ENCODE measurements around the gene CEACAM16. TPM values are rescaled to one million over a fixed set of nuclear protein-coding genes. Genes with fewer than 3 reads are reported as not detected.

Gene CEACAM16
- total RNA-seq, 4 donors from 2014 or later: not detected

GRCh38 chr19:44729516-44730033, 30.6 kb downstream of the CEACAM16 start:
- Histone ChIP-seq H3K4me3 (no peak overlapping the region), H3K27ac (no peak overlapping the region), H3K27me3 (no peaks in the 10 kb centered on the region), H3K9me3 (no peaks in the 10 kb centered on the region), H3K4me1 (peaks cover 4 to 7% of the 10 kb centered on the region in 2 donors), H3K36me3 (no peaks in the 10 kb centered on the region)
- ATAC-seq: no peak
- intact Hi-C loops (cut with DNase I; ENCODE audit: low total_unique reads) (no loop called here), in situ Hi-C loops (cut with MboI; ENCODE audit: low sequenced_read_pairs in 4 of 4) (no loop called here)
- no peak for DNase-seq
- no peak for TF ChIP-seq POLR2A (IDR thresholded peaks at IDR 0.05)
- TF ChIP-seq, protein P1, sequence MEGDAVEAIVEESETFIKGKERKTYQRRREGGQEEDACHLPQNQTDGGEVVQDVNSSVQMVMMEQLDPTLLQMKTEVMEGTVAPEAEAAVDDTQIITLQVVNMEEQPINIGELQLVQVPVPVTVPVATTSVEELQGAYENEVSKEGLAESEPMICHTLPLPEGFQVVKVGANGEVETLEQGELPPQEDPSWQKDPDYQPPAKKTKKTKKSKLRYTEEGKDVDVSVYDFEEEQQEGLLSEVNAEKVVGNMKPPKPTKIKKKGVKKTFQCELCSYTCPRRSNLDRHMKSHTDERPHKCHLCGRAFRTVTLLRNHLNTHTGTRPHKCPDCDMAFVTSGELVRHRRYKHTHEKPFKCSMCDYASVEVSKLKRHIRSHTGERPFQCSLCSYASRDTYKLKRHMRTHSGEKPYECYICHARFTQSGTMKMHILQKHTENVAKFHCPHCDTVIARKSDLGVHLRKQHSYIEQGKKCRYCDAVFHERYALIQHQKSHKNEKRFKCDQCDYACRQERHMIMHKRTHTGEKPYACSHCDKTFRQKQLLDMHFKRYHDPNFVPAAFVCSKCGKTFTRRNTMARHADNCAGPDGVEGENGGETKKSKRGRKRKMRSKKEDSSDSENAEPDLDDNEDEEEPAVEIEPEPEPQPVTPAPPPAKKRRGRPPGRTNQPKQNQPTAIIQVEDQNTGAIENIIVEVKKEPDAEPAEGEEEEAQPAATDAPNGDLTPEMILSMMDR (IDR thresholded peaks at IDR 0.05 in 4 of 5, conservative IDR thresholded peaks at IDR 0.05 in 1 of 5): no peak

- intact Hi-C loops (cut with DNase I; ENCODE audit: low total_unique reads) (no loop called here), in situ Hi-C loops (cut with MboI; ENCODE audit: low sequenced_read_pairs in 4 of 4) (no loop called here)
- TF ChIP-seq, protein P1 (IDR thresholded peaks at IDR 0.05 in 4 of 5, conservative IDR thresholded peaks at IDR 0.05 in 1 of 5): no peak
- TF ChIP-seq POLR2A (IDR thresholded peaks at IDR 0.05): no peak
- H3K36me3 ChIP-seq: no peaks in the 10 kb centered on the region
- no peaks in the 10 kb centered on the region for H3K27me3 ChIP-seq
- DNase-seq (no peak), ATAC-seq (no peak)
- H3K9me3 ChIP-seq: no peaks in the 10 kb centered on the region
- no peaks in the 10 kb centered on the region for H3K4me1 ChIP-seq
- no peak overlapping the region for H3K27ac ChIP-seq
- H3K4me3 ChIP-seq: no peak overlapping the region
Measured at GRCh38 chr19:44731081-44731480, 32.1 kb downstream of the CEACAM16 start.

DNA sequence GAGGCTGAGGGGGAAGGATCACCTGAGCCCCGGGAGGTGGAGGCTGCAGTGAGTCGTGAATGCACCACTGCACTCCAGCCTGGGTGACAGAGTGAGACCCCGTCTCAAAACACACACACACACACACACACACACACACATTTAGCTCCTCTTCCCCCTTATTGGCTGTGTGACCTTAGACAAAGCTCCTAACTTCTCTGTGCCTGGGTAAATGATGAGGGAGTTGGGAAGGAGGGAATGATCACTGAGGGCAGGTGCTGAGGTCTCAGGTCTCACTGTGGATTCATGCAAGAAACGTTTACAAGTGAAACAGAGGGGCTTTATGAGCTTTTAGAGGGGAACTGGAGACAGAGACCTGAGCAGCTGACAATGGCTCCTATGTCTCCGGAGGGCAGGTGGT, 32.7 kb downstream of the CEACAM16 start:
- Histone ChIP-seq H3K36me3 (no peaks in the 10 kb centered on the region), H3K4me3 (no peak overlapping the region), H3K27me3 (no peaks in the 10 kb centered on the region), H3K4me1 (no peaks in the 10 kb centered on the region), H3K9me3 (no peaks in the 10 kb centered on the region), H3K27ac (no peak overlapping the region)
- TF ChIP-seq, protein P1 (IDR thresholded peaks at IDR 0.05 in 4 of 5, conservative IDR thresholded peaks at IDR 0.05 in 1 of 5): no peak
- no peak for TF ChIP-seq POLR2A (IDR thresholded peaks at IDR 0.05)
- intact Hi-C loops (cut with DNase I; ENCODE audit: low total_unique reads): no loop called here
- in situ Hi-C loops (cut with MboI; ENCODE audit: low sequenced_read_pairs in 4 of 4): no loop called here
- DNase-seq (no peak), ATAC-seq (no peak)

GRCh38 chr19:44732235-44733014, 33.5 kb downstream of the CEACAM16 start:
- DNase-seq (no peak), ATAC-seq (no peak)
- no peaks in the 10 kb centered on the region for H3K36me3 ChIP-seq
- intact Hi-C loops (cut with DNase I; ENCODE audit: low total_unique reads): no loop called here
- no peak for TF ChIP-seq POLR2A (IDR thresholded peaks at IDR 0.05)
- TF ChIP-seq, protein P1 (IDR thresholded peaks at IDR 0.05 in 4 of 5, conservative IDR thresholded peaks at IDR 0.05 in 1 of 5): no peak
- no peaks in the 10 kb centered on the region for H3K27me3 ChIP-seq
- no peak overlapping the region for H3K27ac ChIP-seq
- in situ Hi-C loops (cut with MboI; ENCODE audit: low sequenced_read_pairs in 4 of 4): no loop called here
- no peaks in the 10 kb centered on the region for H3K9me3 ChIP-seq
- no peak overlapping the region for H3K4me3 ChIP-seq
- no peaks in the 10 kb centered on the region for H3K4me1 ChIP-seq
